ENCODE results near the gene KANK2. TPM values are rescaled to one million over a fixed set of nuclear protein-coding genes. Genes with fewer than 3 reads are reported as not detected.

KANK2 gene
- total RNA-seq, 2 donors from 2014 or later = 647 to 689 TPM

- Histone ChIP-seq H3K36me3 (peaks cover 30% of the 10 kb centered on the region), H3K27ac (no peak overlapping the region), H3K4me1 (ENCODE audit: control insufficient read depth in 1 of 2, low read depth in 2 of 2) (no peaks in the 10 kb centered on the region), H3K9me3 (peaks cover 5% of the 10 kb centered on the region), H3K4me3 (no peak overlapping the region), H3K27me3 (replicated peaks; ENCODE audit: insufficient read depth) (no peaks in the 10 kb centered on the region)
- ATAC-seq (ENCODE audit: insufficient number of reproducible peaks, low FRiP score, low read depth) (no peak), DNase-seq (ENCODE audit: low spot score) (no peak)
- no peak for TF ChIP-seq CTCF (IDR thresholded peaks at IDR 0.05)
Measured at GRCh38 chr19:11225172-11225571, 27.8 kb upstream of the KANK2 start.

GRCh38 chr19:11224429-11224828, 27.1 kb upstream of the KANK2 start:
- Histone ChIP-seq H3K9me3 (peaks cover 5% of the 10 kb centered on the region), H3K4me3 (no peak overlapping the region), H3K4me1 (ENCODE audit: control insufficient read depth in 1 of 2, low read depth in 2 of 2) (no peaks in the 10 kb centered on the region), H3K27me3 (replicated peaks; ENCODE audit: insufficient read depth) (no peaks in the 10 kb centered on the region), H3K36me3 (peaks cover 30% of the 10 kb centered on the region), H3K27ac (no peak overlapping the region)
- DNase-seq (ENCODE audit: low spot score) (no peak), ATAC-seq (ENCODE audit: insufficient number of reproducible peaks, low FRiP score, low read depth) (no peak)
- TF ChIP-seq CTCF (IDR thresholded peaks at IDR 0.05) = no peak

- H3K27me3 ChIP-seq (replicated peaks; ENCODE audit: insufficient read depth) = no peaks in the 10 kb centered on the region
- DNase-seq (ENCODE audit: low spot score) (no peak), ATAC-seq (ENCODE audit: insufficient number of reproducible peaks, low FRiP score, low read depth) (no peak)
- H3K27ac ChIP-seq = no peak overlapping the region
- no peak overlapping the region for H3K4me3 ChIP-seq
- no peak for TF ChIP-seq CTCF (IDR thresholded peaks at IDR 0.05)
- peaks cover 5% of the 10 kb centered on the region for H3K9me3 ChIP-seq
- H3K36me3 ChIP-seq = peaks cover 30% of the 10 kb centered on the region
- H3K4me1 ChIP-seq (ENCODE audit: control insufficient read depth in 1 of 2, low read depth in 2 of 2) = no peaks in the 10 kb centered on the region
Measured at GRCh38 chr19:11223200-11223599, 25.9 kb upstream of the KANK2 start.

GRCh38 chr19:11221082-11221598, 23.8 kb upstream of the KANK2 start:
- no peak for TF ChIP-seq CTCF (IDR thresholded peaks at IDR 0.05)
- Histone ChIP-seq H3K36me3 (peaks cover 39% of the 10 kb centered on the region), H3K27ac (no peak overlapping the region), H3K4me1 (ENCODE audit: control insufficient read depth in 1 of 2, low read depth in 2 of 2) (no peaks in the 10 kb centered on the region), H3K9me3 (peaks cover 5% of the 10 kb centered on the region), H3K4me3 (no peak overlapping the region), H3K27me3 (replicated peaks; ENCODE audit: insufficient read depth) (no peaks in the 10 kb centered on the region)
- no peak for ATAC-seq (ENCODE audit: insufficient number of reproducible peaks, low FRiP score, low read depth)
- DNase-seq (ENCODE audit: low spot score) = no peak

- no peaks in the 10 kb centered on the region for H3K4me1 ChIP-seq (ENCODE audit: control insufficient read depth in 1 of 2, low read depth in 2 of 2)
- ATAC-seq (ENCODE audit: insufficient number of reproducible peaks, low FRiP score, low read depth) (no peak), DNase-seq (ENCODE audit: low spot score) (no peak)
- no peaks in the 10 kb centered on the region for H3K27me3 ChIP-seq (replicated peaks; ENCODE audit: insufficient read depth)
- no peak overlapping the region for H3K4me3 ChIP-seq
- no peak for TF ChIP-seq CTCF (IDR thresholded peaks at IDR 0.05)
- peaks cover 9% of the 10 kb centered on the region for H3K36me3 ChIP-seq
- no peaks in the 10 kb centered on the region for H3K9me3 ChIP-seq
- H3K27ac ChIP-seq = no peak overlapping the region
Measured at GRCh38 chr19:11214387-11214786, 17.0 kb upstream of the KANK2 start.

Measured in thoracic aorta (tissue), 2 donors.